Uterus (tissue), 2 donors: Measurements from ENCODE around the gene PDE4B.

Experiments used
- CTCF ChIP-seq, 4 experiments: fragments of 200-600 bp in 2 of 4; fragments of 450-650 bp in 2 of 4; sonication (generic) in 2 of 4; IDR thresholded peaks; one replicate each; pipeline ENCODE4 v1.5.1; 2016 to 2019; ENCODE audit warnings: antibody characterized with exemption in 4 of 4, mild to moderate bottlenecking in 2 of 4, moderate library complexity in 1 of 4
- POLR2A ChIP-seq, 2 donors: fragments of 450-650 bp; IDR thresholded peaks; one replicate each; pipeline ENCODE4 v1.6.1; 2016; ENCODE audit warnings: antibody characterized with exemption in 2 of 2, mild to moderate bottlenecking in 1 of 2, moderate library complexity in 1 of 2

- no peak for TF ChIP-seq CTCF (IDR thresholded peaks at IDR 0.05)
- no peak for TF ChIP-seq POLR2A (IDR thresholded peaks at IDR 0.05)
Measured at GRCh38 chr1:66266756-66267155, 474.1 kb downstream of the PDE4B start.
